ENCODE results near the gene ACR.

ACR gene

GRCh38 chr22:50714150-50714549 lies 23.9 kb upstream of the ACR start:
- H3K4me3 ChIP-seq (ENCODE audit: low read depth, low read length): no peak overlapping the region
- no peak for TF ChIP-seq CTCF (IDR thresholded peaks at IDR 0.05; ENCODE audit: low read depth, low read length)

DNA sequence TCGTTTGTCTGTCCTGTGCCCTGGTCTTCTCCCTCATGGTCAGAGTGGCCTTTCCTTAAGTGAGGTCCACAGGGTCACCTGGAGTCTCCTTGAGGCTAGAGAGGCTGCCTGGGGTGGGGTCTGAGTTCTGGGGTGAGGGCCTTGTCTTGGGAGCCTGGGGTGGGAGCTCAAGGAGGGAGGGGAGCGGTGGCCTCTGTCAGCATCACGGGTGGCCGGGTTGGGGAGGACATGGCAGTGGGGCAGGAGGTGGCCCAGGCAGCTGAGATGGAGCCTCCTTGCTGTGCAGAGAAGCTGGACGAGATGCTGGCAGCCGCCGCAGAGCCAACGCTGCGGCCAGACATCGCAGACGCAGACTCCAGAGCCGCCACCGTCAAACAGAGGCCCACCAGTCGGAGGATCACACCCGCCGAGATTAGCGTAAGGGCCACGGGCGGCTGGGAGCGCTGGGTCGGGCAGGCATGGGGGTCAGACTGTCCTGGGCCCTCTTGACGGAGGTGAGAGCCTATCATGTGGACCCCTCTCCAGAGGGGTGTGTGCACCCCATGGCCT lies 23.3 kb upstream of the ACR start:
- TF ChIP-seq CTCF (IDR thresholded peaks at IDR 0.05; ENCODE audit: low read depth, low read length): no peak
- H3K4me3 ChIP-seq (ENCODE audit: low read depth, low read length): no peak overlapping the region

- no peak for TF ChIP-seq CTCF (IDR thresholded peaks at IDR 0.05; ENCODE audit: low read depth, low read length)
- no peak overlapping the region for H3K4me3 ChIP-seq (ENCODE audit: low read depth, low read length)
Measured at GRCh38 chr22:50715250-50715649, 22.8 kb upstream of the ACR start.

GRCh38 chr22:50715776-50716175 lies 22.2 kb upstream of the ACR start:
- H3K4me3 ChIP-seq (ENCODE audit: low read depth, low read length): no peak overlapping the region
- TF ChIP-seq CTCF (IDR thresholded peaks at IDR 0.05; ENCODE audit: low read depth, low read length): no peak

DNA sequence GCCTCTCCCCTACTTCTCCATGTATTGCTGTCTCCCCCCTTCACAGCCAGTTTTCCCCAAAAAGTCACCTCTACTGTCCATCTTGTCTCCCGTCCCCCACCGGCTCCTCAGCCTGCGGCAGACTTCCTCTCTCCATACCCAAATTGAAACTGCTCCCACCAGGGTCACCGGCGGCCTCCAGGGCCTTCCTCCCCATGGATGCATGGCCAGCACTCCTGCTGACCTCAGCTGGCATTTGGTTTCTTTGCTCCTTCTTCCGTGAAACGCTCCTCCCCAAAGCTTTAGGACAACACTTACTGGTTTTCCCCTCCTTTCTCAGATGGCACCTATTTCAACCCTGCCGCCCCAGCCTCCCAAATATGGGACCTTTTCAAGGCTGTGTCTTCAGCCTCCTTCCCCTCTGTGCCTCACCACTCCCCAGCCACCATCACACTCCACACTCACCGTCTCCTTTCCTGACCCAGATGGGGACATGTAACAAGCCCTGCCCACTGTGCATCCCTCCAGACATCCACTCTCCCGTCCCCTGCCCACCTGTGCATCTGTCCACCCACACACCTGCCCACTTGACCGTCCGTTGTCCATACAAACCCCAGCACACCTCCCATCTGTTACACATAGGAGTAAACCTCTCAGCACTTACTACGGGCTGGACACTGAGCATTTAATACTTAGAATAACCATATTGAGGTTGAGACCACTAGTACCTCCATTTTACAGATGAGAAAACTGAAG lies 21.5 kb upstream of the ACR start:
- no peak for TF ChIP-seq CTCF (IDR thresholded peaks at IDR 0.05; ENCODE audit: low read depth, low read length)
- no peak overlapping the region for H3K4me3 ChIP-seq (ENCODE audit: low read depth, low read length)

- no peak for TF ChIP-seq CTCF (IDR thresholded peaks at IDR 0.05; ENCODE audit: low read depth, low read length)
- no peak overlapping the region for H3K4me3 ChIP-seq (ENCODE audit: low read depth, low read length)
Measured at GRCh38 chr22:50717709-50718351, 20.2 kb upstream of the ACR start.

GRCh38 chr22:50718352-50718709 lies 19.7 kb upstream of the ACR start:
- no peak overlapping the region for H3K4me3 ChIP-seq (ENCODE audit: low read depth, low read length)
- TF ChIP-seq CTCF (IDR thresholded peaks at IDR 0.05; ENCODE audit: low read depth, low read length): no peak
